GM12878 (cell line): ENCODE results near the gene WWOX. TPM values are rescaled to one million over a fixed set of nuclear protein-coding genes. Genes with fewer than 3 reads are reported as not detected.

Experiments
- ATAC-seq: fragments of 200-7000 bp; cut with Tn5 transposase; 3 replicates; pipeline ENCODE4 v1.9.1; 2020; ENCODE audit warnings: mild to moderate bottlenecking, moderate library complexity
- BruUV-seq: library from RNA; stranded (reverse); fragments of 400-500 nt; replicated peaks from 2 replicates; lab custom pipeline; 2021; lab: Mats Ljungman, UMichigan
- CTCF ChIA-PET: fragments of 300-600 bp; sonication (Branson Sonifier 250); formaldehyde crosslinking; extraction: SDS; loops from one replicate; lab custom pipeline; 2021; ENCODE audit warnings: inconsistent platforms; lab: Yijun Ruan, JAX
- POLR2A ChIA-PET: fragments of 350-600 bp; formaldehyde crosslinking; extraction: SDS; loops from one replicate; lab custom pipeline; 2021; ENCODE audit warnings: inconsistent platforms; lab: Charles Lee
- RAD21 ChIA-PET: fragments of 300-600 bp; sonication (Branson Sonifier 250); formaldehyde crosslinking; loops from one replicate; lab custom pipeline; 2023; ENCODE audit warnings: antibody characterized with exemption; ENCODE audit not compliant: unreplicated experiment; lab: Charles Lee
- SMC1A ChIA-PET: fragments of 300-600 bp; sonication (Branson Sonifier 250); formaldehyde crosslinking; loops from one replicate; lab custom pipeline; 2023; ENCODE audit not compliant: unreplicated experiment, uncharacterized antibody; lab: Charles Lee
- DNase-seq: peaks from one replicate; pipeline ENCODE4 v3.0.0-alpha.2; 2011; ENCODE audit warnings: low read depth, low spot score
- FAIRE-seq: peaks from 3 replicates; lab custom pipeline; 2011; peaks lifted over from hg19 to GRCh38; lab: Jason Lieb, UNC
- H2AFZ ChIP-seq: 2 replicates; pipeline ENCODE4 v1.6.0; 2011; ENCODE audit warnings: low read depth, low read length, control low read depth; ENCODE audit not compliant: control insufficient read depth
- H3K27ac ChIP-seq: 2 replicates; pipeline ENCODE4 v1.5.1; 2011; ENCODE audit warnings: control low read depth; ENCODE audit not compliant: control insufficient read depth, insufficient read depth
- H3K27me3 ChIP-seq, 2 experiments: replicated peaks in 1 of 2; 2 replicates each; pipeline versions ENCODE4 v1.6.0 to v1.6.1; 2011; ENCODE audit warnings: low read length in 1 of 2; ENCODE audit not compliant: control insufficient read depth in 2 of 2, insufficient read depth in 2 of 2
- H3K36me3 ChIP-seq, 2 experiments: 2 replicates each; pipeline ENCODE4 v1.5.1; 2011; ENCODE audit warnings: low read length in 1 of 2; ENCODE audit not compliant: control insufficient read depth in 2 of 2, insufficient read depth in 2 of 2
- H3K4me1 ChIP-seq: 2 replicates; pipeline ENCODE4 v1.6.1; 2011; ENCODE audit warnings: mild to moderate bottlenecking, low read length, moderate library complexity, mixed read lengths; ENCODE audit not compliant: control insufficient read depth, insufficient read depth
- H3K4me2 ChIP-seq: 2 replicates; pipeline ENCODE4 v1.6.0; 2011; ENCODE audit warnings: control low read depth; ENCODE audit not compliant: control insufficient read depth, insufficient read depth
- H3K4me3 ChIP-seq: fragments of 200-600 bp; sonication (generic); 2 replicates; pipeline ENCODE4 v1.5.1; 2016
- H3K79me2 ChIP-seq: 2 replicates; pipeline ENCODE4 v1.6.0; 2011; ENCODE audit warnings: low read length; ENCODE audit not compliant: control insufficient read depth, insufficient read depth
- H3K9ac ChIP-seq: 2 replicates; pipeline ENCODE4 v1.8.0; 2011; ENCODE audit warnings: low read length, control low read depth, mixed read lengths; ENCODE audit not compliant: control insufficient read depth, insufficient read depth
- H3K9me3 ChIP-seq: replicated peaks from 3 replicates; pipeline ENCODE4 v1.5.1; 2011; ENCODE audit warnings: mild to moderate bottlenecking, low read length; ENCODE audit not compliant: control insufficient read depth, insufficient read depth
- H4K20me1 ChIP-seq: 2 replicates; pipeline ENCODE4 v1.6.0; 2011; ENCODE audit not compliant: control insufficient read depth, insufficient read depth
- FOS ChIP-seq: IDR thresholded peaks from 3 replicates; pipeline ENCODE4 v1.6.1; 2011; ENCODE audit warnings: borderline replicate concordance; ENCODE audit not compliant: insufficient read length; ENCODE audit errors: extremely low read depth
- RFX5 ChIP-seq: IDR thresholded peaks from 2 replicates; pipeline ENCODE4 v1.6.1; 2011; ENCODE audit warnings: low read depth, low read length, improper control_type of control experiment
- TCF12 ChIP-seq: IDR thresholded peaks from 2 replicates; pipeline ENCODE4 v1.6.1; 2011; ENCODE audit warnings: low read depth, mild to moderate bottlenecking, low read length
- TCF3 ChIP-seq: IDR thresholded peaks from 2 replicates; pipeline ENCODE4 v1.6.1; 2012; ENCODE audit warnings: low read depth, mild to moderate bottlenecking, low read length, borderline replicate concordance; ENCODE audit not compliant: insufficient read depth
- TCF7 ChIP-seq: IDR thresholded peaks from 2 replicates; pipeline ENCODE4 v1.6.1; 2014; ENCODE audit warnings: antibody characterized with exemption, borderline replicate concordance
- WGBS: methylation state at CpG from one replicate; pipeline ENCODE4 v1.1.6; 2016; ENCODE audit warnings: low lambda C conversion rate; ENCODE audit not compliant: insufficient replicate concordance, insufficient coverage; ENCODE audit errors: missing lambda C conversion rate; 5-methylcytosine and 5-hydroxymethylcytosine counted together
- in situ Hi-C: fragments of 300-500 bp; cut with MboI; formaldehyde crosslinking; loops from 9 replicates; pipeline ENCODE4 v1.14.3; 2018; ENCODE audit warnings: mixed read lengths
- intact Hi-C: fragments of 100-400 bp; cut with micrococcal nuclease; formaldehyde crosslinking; loops from one replicate; pipeline ENCODE4 v1.14.2; 2022; ENCODE audit not compliant: unreplicated experiment
- polyA plus RNA-seq, 11 experiments: library from polyadenylated mRNA; depleted of rRNA in 4 of 11; unstranded in 6 of 11; stranded (reverse) in 5 of 11; fragments of >200 nt; fragmentation: Nextera tagmentation in 4 of 11; fragmentation: Illumina TruSeq in 1 of 11; extraction: Ambion mirVana in 4 of 11; extraction: Trizol in 1 of 11; gene quantifications; 1 replicate in 1 of 11; 2 replicates in 10 of 11; pipeline versions ENCODE4 v1.2.1 to v1.2.3, GENCODE V29; 2011 to 2016; ENCODE audit warnings: inconsistent platforms in 2 of 11, missing spikeins in 2 of 11, low read depth in 1 of 11
- total RNA-seq, 4 experiments: library from RNA; depleted of rRNA in 3 of 4; stranded (reverse); fragments of >200 nt in 3 of 4; fragmentation: Illumina TruSeq in 1 of 4; extraction: Trizol in 1 of 4; gene quantifications; 2 replicates each; pipeline versions ENCODE4 v1.2.1 to v1.2.3, GENCODE V29; 2013 to 2021
- TF ChIP-seq, protein P1 (sequence below): fragments of 450-650 bp; IDR thresholded peaks from 2 replicates; pipeline ENCODE4 v1.6.1; 2018; ENCODE audit warnings: mild to moderate bottlenecking, low read depth, moderate library complexity; ENCODE audit not compliant: partially characterized antibody
- TF ChIP-seq, protein P2 (sequence below): IDR thresholded peaks from 2 replicates; pipeline ENCODE4 v1.6.1; 2011; ENCODE audit warnings: mild to moderate bottlenecking, low read depth, low read length, moderate library complexity; ENCODE audit not compliant: insufficient replicate concordance

The WWOX gene
- total and polyA plus RNA-seq, 10 of the 15 experiments (the other 5 are each of a cell fraction or from before 2014, with no cell fraction given): 2.8 to 24.4 (median 17.8) TPM

DNA sequence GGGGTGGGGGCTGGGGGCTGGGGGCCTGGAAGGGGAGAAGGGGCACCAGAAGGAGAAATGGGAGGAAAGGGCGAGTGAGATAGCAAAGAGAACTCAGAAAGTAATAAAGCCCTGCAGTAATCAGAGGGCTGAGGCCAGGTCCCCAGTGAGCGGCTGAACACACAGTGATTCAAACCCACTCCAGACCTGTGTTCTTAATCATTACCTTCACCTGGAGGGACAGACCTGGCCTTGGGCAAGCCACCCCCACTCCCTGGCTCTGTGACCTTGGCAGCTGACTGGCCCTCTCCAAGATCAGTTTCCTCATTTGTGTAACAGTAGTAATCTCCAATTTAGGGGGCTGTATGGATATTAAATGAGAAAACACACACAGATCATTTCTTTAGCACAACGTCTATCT lies 150.4 kb downstream of the WWOX start (continued):
- TF ChIP-seq, protein P1, sequence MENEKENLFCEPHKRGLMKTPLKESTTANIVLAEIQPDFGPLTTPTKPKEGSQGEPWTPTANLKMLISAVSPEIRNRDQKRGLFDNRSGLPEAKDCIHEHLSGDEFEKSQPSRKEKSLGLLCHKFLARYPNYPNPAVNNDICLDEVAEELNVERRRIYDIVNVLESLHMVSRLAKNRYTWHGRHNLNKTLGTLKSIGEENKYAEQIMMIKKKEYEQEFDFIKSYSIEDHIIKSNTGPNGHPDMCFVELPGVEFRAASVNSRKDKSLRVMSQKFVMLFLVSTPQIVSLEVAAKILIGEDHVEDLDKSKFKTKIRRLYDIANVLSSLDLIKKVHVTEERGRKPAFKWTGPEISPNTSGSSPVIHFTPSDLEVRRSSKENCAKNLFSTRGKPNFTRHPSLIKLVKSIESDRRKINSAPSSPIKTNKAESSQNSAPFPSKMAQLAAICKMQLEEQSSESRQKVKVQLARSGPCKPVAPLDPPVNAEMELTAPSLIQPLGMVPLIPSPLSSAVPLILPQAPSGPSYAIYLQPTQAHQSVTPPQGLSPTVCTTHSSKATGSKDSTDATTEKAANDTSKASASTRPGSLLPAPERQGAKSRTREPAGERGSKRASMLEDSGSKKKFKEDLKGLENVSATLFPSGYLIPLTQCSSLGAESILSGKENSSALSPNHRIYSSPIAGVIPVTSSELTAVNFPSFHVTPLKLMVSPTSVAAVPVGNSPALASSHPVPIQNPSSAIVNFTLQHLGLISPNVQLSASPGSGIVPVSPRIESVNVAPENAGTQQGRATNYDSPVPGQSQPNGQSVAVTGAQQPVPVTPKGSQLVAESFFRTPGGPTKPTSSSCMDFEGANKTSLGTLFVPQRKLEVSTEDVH: no peak
- TF ChIP-seq, protein P2, sequence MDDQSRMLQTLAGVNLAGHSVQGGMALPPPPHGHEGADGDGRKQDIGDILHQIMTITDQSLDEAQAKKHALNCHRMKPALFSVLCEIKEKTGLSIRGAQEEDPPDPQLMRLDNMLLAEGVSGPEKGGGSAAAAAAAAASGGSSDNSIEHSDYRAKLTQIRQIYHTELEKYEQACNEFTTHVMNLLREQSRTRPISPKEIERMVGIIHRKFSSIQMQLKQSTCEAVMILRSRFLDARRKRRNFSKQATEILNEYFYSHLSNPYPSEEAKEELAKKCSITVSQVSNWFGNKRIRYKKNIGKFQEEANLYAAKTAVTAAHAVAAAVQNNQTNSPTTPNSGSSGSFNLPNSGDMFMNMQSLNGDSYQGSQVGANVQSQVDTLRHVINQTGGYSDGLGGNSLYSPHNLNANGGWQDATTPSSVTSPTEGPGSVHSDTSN: no peak
- no peak for TF ChIP-seq TCF3
- TF ChIP-seq RFX5: no peak
- TF ChIP-seq FOS: no peak
- no peak for TF ChIP-seq TCF7

DNA sequence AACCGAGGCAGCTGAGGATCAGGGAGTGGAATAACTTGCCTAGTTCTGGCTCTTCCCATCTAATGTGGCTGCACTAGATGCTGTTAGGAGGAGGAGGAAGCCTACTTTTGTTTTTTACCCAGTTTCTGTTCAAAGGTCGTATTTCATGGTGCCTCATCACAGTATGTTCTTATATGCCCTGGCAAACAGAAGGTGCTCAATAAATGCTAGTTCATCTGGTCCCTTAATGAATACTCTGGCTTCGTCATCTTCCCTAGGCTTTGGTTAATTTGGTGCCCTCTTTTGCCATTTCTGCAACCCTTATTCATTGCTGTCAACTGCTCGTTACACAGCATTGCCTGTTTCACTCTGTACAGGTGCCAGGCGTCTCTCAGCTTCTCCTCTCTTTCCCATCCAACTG lies 151.7 kb downstream of the WWOX start:
- WGBS: 60% methylated on average over 5 of the region's 5 CpGs
- no peaks in the 10 kb centered on the region for H4K20me1 ChIP-seq
- H2AFZ ChIP-seq: no peak overlapping the region
- in situ Hi-C loops (no loop called here), intact Hi-C loops (no loop called here)
- no peak overlapping the region for H3K4me2 ChIP-seq
- H3K27ac ChIP-seq: no peak overlapping the region
- no peaks in the 10 kb centered on the region for H3K27me3 ChIP-seq
- ChIA-PET RAD21 (no interaction called here), POLR2A (no interaction called here), SMC1A (no interaction called here), CTCF (no interaction called here)
- no TSS peak for BruUV-seq
- no peak overlapping the region for H3K9ac ChIP-seq
- FAIRE-seq (no peak), ATAC-seq (no peak), DNase-seq (no peak)
- H3K4me1 ChIP-seq: no peaks in the 10 kb centered on the region
- H3K79me2 ChIP-seq: no peaks in the 10 kb centered on the region
- TF ChIP-seq TCF12 (no peak), TCF3 (no peak)
- H3K36me3 ChIP-seq: no peaks in the 10 kb centered on the region
- no peak overlapping the region for H3K4me3 ChIP-seq
- no peaks in the 10 kb centered on the region for H3K9me3 ChIP-seq
